Neural crest cell (in vitro differentiated cells): ENCODE measurements around the gene CD3G. TPM values are rescaled to one million over a fixed set of nuclear protein-coding genes. Genes with fewer than 3 reads are reported as not detected.
"Not testable (repeated sequence)": the region's sequence is repeated elsewhere in the genome, so short reads cannot be mapped to it uniquely, and the experiment has no call there.

Experiments
- DNase-seq: peaks from one replicate; pipeline ENCODE4 v3.0.0; 2021; ENCODE audit warnings: low read depth, mixed read lengths, low spot score
- H3K27ac Mint-ChIP-seq: one replicate; pipeline ENCODE4 v1.8.0; 2021; ENCODE audit warnings: mild to moderate bottlenecking, mixed read lengths; ENCODE audit not compliant: unreplicated experiment
- H3K27me3 Mint-ChIP-seq: 2 replicates; pipeline ENCODE4 v1.8.0; 2021; ENCODE audit warnings: low read depth, mild to moderate bottlenecking, mixed read lengths
- H3K36me3 Mint-ChIP-seq: 2 replicates; pipeline ENCODE4 v1.8.0; 2021; ENCODE audit warnings: low read depth, mild to moderate bottlenecking, mixed read lengths
- H3K4me1 Mint-ChIP-seq: 2 replicates; pipeline ENCODE4 v1.8.0; 2021; ENCODE audit warnings: mixed read lengths
- H3K4me3 Mint-ChIP-seq: one replicate; pipeline ENCODE4 v1.8.0; 2021; ENCODE audit warnings: mild to moderate bottlenecking, mixed read lengths
- H3K9me3 Mint-ChIP-seq: 2 replicates; pipeline ENCODE4 v1.8.0; 2021; ENCODE audit warnings: mixed read lengths
- CTCF ChIP-seq: fragments of 200-600 bp; sonication (generic); conservative IDR thresholded peaks from 2 replicates; pipeline ENCODE4 v1.5.0; 2021; ENCODE audit warnings: antibody characterized with exemption, mild to moderate bottlenecking
- total RNA-seq: library from RNA; stranded (reverse); gene quantifications from 2 replicates; pipeline ENCODE4 v1.2.1, GENCODE V29; 2021

CD3G gene
- total RNA-seq, 1 donor from 2014 or later: not detected

- no peak for DNase-seq
- Mint-ChIP-seq H3K27ac (no peak within 1 kb of the TSS), H3K27me3 (peaks cover 50% of the 10 kb centered on the region), H3K4me3 (no peak within 1 kb of the TSS), H3K4me1 (no peaks in the 10 kb centered on the region), H3K9me3 (no peaks in the 10 kb centered on the region), H3K36me3 (no peaks in the 10 kb centered on the region)
- no peak for TF ChIP-seq CTCF
Measured at GRCh38 chr11:118304568-118305248, 39.4 kb upstream of the CD3G start, which contains the start of gene CD3E. Gene CD3E (plus strand): TSS chr11:118304730. CDS start chr11:118304953, 223 bp downstream.

DNA sequence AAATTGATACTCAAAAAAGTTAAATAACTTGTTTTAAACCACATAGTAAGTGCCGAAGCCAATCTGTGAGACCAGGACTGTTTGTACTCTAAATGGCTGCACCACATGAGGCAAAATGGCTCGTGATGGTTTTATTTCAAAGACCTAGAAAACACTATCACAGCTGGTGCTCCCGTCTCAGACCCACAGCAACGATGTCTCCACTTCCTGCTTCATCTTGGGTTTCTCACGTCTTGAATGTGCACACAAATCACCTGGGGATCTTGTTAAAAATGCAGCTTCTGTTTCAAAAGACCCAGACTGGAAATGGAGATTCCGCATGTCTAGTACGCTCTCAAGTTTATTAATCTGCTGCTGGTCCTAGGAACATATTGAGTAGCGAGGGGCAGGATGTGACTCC lies 38.4 kb upstream of the CD3G start:
- H3K27ac Mint-ChIP-seq: no peak overlapping the region
- DNase-seq: no peak
- no peak overlapping the region for H3K4me3 Mint-ChIP-seq
- no peaks in the 10 kb centered on the region for H3K36me3 Mint-ChIP-seq
- peaks cover 2% of the 10 kb centered on the region for H3K9me3 Mint-ChIP-seq
- no peak for TF ChIP-seq CTCF
- H3K4me1 Mint-ChIP-seq: no peaks in the 10 kb centered on the region
- H3K27me3 Mint-ChIP-seq: peaks cover 46% of the 10 kb centered on the region

- peaks cover 44% of the 10 kb centered on the region for H3K27me3 Mint-ChIP-seq
- no peaks in the 10 kb centered on the region for H3K4me1 Mint-ChIP-seq
- peaks cover 2% of the 10 kb centered on the region for H3K9me3 Mint-ChIP-seq
- H3K27ac Mint-ChIP-seq: no peak overlapping the region
- no peaks in the 10 kb centered on the region for H3K36me3 Mint-ChIP-seq
- no peak for TF ChIP-seq CTCF
- H3K4me3 Mint-ChIP-seq: no peak overlapping the region
- DNase-seq: no peak
Measured at GRCh38 chr11:118306556-118306955, 37.6 kb upstream of the CD3G start.

- H3K9me3 Mint-ChIP-seq, H3K4me1 Mint-ChIP-seq, H3K27ac Mint-ChIP-seq, H3K36me3 Mint-ChIP-seq, DNase-seq, H3K4me3 Mint-ChIP-seq: not testable (repeated sequence)
- H3K27me3 Mint-ChIP-seq: peaks cover 43% of the 10 kb centered on the region
Measured at GRCh38 chr11:118308995-118309528, 35.1 kb upstream of the CD3G start.

DNA sequence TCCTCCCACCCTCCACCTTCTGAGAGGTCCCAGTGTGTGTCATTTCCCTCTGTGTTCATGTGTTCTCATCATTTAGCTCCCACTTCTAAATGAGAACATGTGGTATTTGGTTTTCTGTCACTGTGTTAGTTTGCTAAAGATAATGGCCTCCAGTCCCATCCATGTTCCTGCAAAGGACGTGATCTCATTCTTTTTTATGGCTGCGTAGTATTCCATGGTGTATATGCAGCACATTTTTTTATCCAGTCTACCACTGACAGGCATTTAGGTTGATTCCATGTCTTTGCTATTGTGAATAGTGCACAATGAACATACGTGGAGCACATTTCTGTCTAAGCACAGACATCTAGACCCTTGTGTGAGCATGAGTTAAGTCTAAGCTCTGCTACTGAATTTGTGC lies 33.9 kb upstream of the CD3G start:
- DNase-seq: no peak

More for the DNA sequence above, 33.9 kb upstream of the CD3G start:
- no peak overlapping the region for H3K4me3 Mint-ChIP-seq
- H3K9me3 Mint-ChIP-seq: peaks cover 2% of the 10 kb centered on the region
- no peak overlapping the region for H3K27ac Mint-ChIP-seq
- H3K36me3 Mint-ChIP-seq: no peaks in the 10 kb centered on the region
- no peaks in the 10 kb centered on the region for H3K4me1 Mint-ChIP-seq
- no peak for TF ChIP-seq CTCF
- H3K27me3 Mint-ChIP-seq: peaks cover 42% of the 10 kb centered on the region
